OCI-LY3 (cell line): Measurements from ENCODE around the gene ELOVL1.
"Not testable (repeated sequence)": the region's sequence is repeated elsewhere in the genome, so short reads cannot be mapped to it uniquely, and the experiment has no call there.

Experiments used
- H2AFZ ChIP-seq: fragments of 200-600, 300-600 bp; shearing (Covaris generic); 2 replicates; pipeline ENCODE4 v1.6.0; 2014; ENCODE audit warnings: antibody characterized with exemption, low read depth, low read length
- H3K27ac ChIP-seq: fragments of 200-600, 300-600 bp; sonication (generic); 2 replicates; pipeline ENCODE4 v1.5.1; 2014; ENCODE audit warnings: mild to moderate bottlenecking, low read length, moderate library complexity, mixed read lengths
- H3K27me3 ChIP-seq: fragments of 200-600, 300-600 bp; sonication (generic); 2 replicates; pipeline ENCODE4 v1.6.1; 2014; ENCODE audit warnings: low read depth, low read length, mixed read lengths
- H3K36me3 ChIP-seq: fragments of 200-600, 300-600 bp; sonication (generic); replicated peaks from 2 replicates; pipeline ENCODE3; 2014; ENCODE audit warnings: low read depth, low read length, mixed read lengths
- H3K4me1 ChIP-seq: fragments of 300-600, 200-600 bp; sonication (generic); 2 replicates; pipeline ENCODE4 v1.6.1; 2014; ENCODE audit warnings: low read length, mixed read lengths
- H3K4me2 ChIP-seq: fragments of 200-600, 300-600 bp; sonication (generic); 2 replicates; pipeline ENCODE4 v1.6.1; 2014; ENCODE audit warnings: low read length, mixed read lengths
- H3K4me3 ChIP-seq: fragments of 300-600, 200-600 bp; sonication (generic); 2 replicates; pipeline ENCODE4 v1.5.1; 2014; ENCODE audit warnings: antibody characterized with exemption, mild to moderate bottlenecking, low read length, moderate library complexity
- H3K79me2 ChIP-seq: fragments of 300-600, 200-600 bp; shearing (Covaris generic); 2 replicates; pipeline ENCODE4 v1.6.1; 2014; ENCODE audit warnings: mild to moderate bottlenecking, low read length, mixed read lengths
- H3K9ac ChIP-seq: fragments of 300-600, 200-600 bp; shearing (Covaris generic); 2 replicates; pipeline ENCODE4 v1.6.0; 2014; ENCODE audit warnings: mild to moderate bottlenecking, low read length, moderate library complexity
- H3K9me3 ChIP-seq: fragments of 200-600, 300-600 bp; shearing (Covaris generic); 2 replicates; pipeline ENCODE4 v1.6.1; 2014; ENCODE audit warnings: low read length, mixed read lengths; ENCODE audit not compliant: insufficient read depth
- H4K20me1 ChIP-seq: fragments of 200-600, 300-600 bp; sonication (generic); 2 replicates; pipeline ENCODE4 v1.6.1; 2016; ENCODE audit warnings: low read length, mixed read lengths; ENCODE audit not compliant: insufficient read depth
- CTCF ChIP-seq: fragments of 200-600, 300-600 bp; sonication (generic); IDR thresholded peaks from 2 replicates; pipeline ENCODE4 v1.5.1; 2014; ENCODE audit warnings: antibody characterized with exemption, low read length, low read depth
- EZH2phosphoT487 ChIP-seq: fragments of 200-600 bp; shearing (Covaris generic); IDR thresholded peaks from 2 replicates; pipeline ENCODE4 v1.6.1; 2018; ENCODE audit warnings: antibody characterized with exemption, mixed run types, low read depth

The ELOVL1 gene

GRCh38 chr1:43373066-43373940, 5.5 kb upstream of the ELOVL1 start:
- H3K27ac ChIP-seq = no peak overlapping the region
- H3K4me3 ChIP-seq = no peak overlapping the region
- no peaks in the 10 kb centered on the region for H3K36me3 ChIP-seq
- no peak overlapping the region for H2AFZ ChIP-seq
- no peaks in the 10 kb centered on the region for H3K27me3 ChIP-seq
- H3K4me1 ChIP-seq = peaks cover 5% of the 10 kb centered on the region
- H3K9me3 ChIP-seq = no peaks in the 10 kb centered on the region
- no peak overlapping the region for H3K4me2 ChIP-seq
- H4K20me1 ChIP-seq = no peaks in the 10 kb centered on the region
- peaks cover 8% of the 10 kb centered on the region for H3K79me2 ChIP-seq
- H3K9ac ChIP-seq = no peak overlapping the region
- TF ChIP-seq CTCF (no peak), EZH2phosphoT487 (no peak)

- H3K9me3 ChIP-seq = no peaks in the 10 kb centered on the region
These were observed 4.4 kb upstream of the ELOVL1 start for GRCh38 chr1:43372172-43372571.

DNA sequence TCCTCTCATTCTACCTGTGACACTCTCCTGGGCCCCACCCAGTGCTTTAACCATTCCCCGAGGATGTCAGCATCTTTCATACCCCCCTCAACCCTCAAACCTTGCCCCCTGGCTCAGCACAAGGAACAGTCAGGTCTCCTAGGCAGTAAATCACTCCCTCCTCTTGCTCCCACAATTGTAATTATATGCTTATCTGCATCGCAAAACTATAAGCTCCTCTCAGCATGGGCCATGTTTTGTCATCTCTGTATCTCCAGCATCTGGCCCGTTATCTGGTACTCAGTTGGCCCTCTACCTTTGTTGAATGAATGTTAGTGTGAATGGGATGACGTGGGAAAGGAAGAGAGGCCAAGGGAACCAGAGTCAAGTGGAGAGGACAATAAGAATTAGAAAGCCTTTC, 2.8 kb upstream of the ELOVL1 start:
- peaks cover 10% of the 10 kb centered on the region for H3K4me1 ChIP-seq
- no peak overlapping the region for H3K4me2 ChIP-seq

More at GRCh38 chr1:43372172-43372571, 4.4 kb upstream of the ELOVL1 start:
- Histone ChIP-seq H3K4me2 (no peak overlapping the region), H3K27me3 (no peaks in the 10 kb centered on the region), H3K79me2 (peaks cover 15% of the 10 kb centered on the region), H4K20me1 (no peaks in the 10 kb centered on the region), H3K4me3 (no peak overlapping the region), H2AFZ (no peak overlapping the region), H3K36me3 (no peaks in the 10 kb centered on the region), H3K4me1 (peaks cover 5% of the 10 kb centered on the region), H3K9ac (no peak overlapping the region), H3K27ac (no peak overlapping the region)
- TF ChIP-seq CTCF (no peak), EZH2phosphoT487 (no peak)

DNA sequence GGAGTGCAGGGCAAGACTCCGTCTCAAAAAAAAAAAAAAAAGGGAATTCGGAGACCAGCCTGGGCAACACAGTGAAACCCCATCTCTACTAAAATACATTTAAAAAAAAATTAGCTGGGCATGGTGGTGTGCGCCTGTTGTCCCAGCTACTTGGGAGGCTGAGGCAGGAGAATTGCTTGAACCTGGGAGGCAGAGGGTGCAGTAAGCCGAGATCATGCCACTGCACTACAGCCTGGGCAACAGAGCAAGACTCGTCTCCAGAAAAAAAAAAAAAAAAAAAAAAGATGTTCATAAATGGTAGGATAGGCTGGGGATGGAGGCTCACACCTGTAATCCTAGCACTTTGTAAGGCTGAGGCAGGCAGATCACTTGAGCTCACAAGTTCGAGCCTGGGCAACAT, 2.0 kb upstream of the ELOVL1 start:
- H2AFZ ChIP-seq, H3K4me3 ChIP-seq, H3K36me3 ChIP-seq, H3K9me3 ChIP-seq, H3K4me2 ChIP-seq, H3K27me3 ChIP-seq, H3K4me1 ChIP-seq, H4K20me1 ChIP-seq, H3K27ac ChIP-seq, H3K9ac ChIP-seq: not testable (repeated sequence)
- H3K79me2 ChIP-seq = peaks cover 37% of the 10 kb centered on the region

More for the DNA sequence above, 2.8 kb upstream of the ELOVL1 start:
- H3K27ac ChIP-seq = no peak overlapping the region
- no peak overlapping the region for H3K9ac ChIP-seq
- H4K20me1 ChIP-seq = no peaks in the 10 kb centered on the region
- no peak overlapping the region for H2AFZ ChIP-seq
- H3K79me2 ChIP-seq = peaks cover 31% of the 10 kb centered on the region
- no peak for TF ChIP-seq CTCF
- TF ChIP-seq EZH2phosphoT487 = no peak
- H3K36me3 ChIP-seq = peaks cover under 1% of the 10 kb centered on the region
- no peak overlapping the region for H3K4me3 ChIP-seq
- H3K9me3 ChIP-seq = no peaks in the 10 kb centered on the region
- no peaks in the 10 kb centered on the region for H3K27me3 ChIP-seq
